A549 (cell line): ENCODE measurements around the gene CDHR2. TPM values are rescaled to one million over a fixed set of nuclear protein-coding genes. Genes with fewer than 3 reads are reported as not detected.

Experiments
- ATAC-seq, 2 experiments: fragments of 200-7000 bp in 1 of 2; fragments of >200 bp in 1 of 2; cut with Nextera tagmentation in 1 of 2; cut with Tn5 transposase in 1 of 2; 3 replicates each; pipeline versions ENCODE4 v1.8.0 to v1.9.1; 2018 to 2020; ENCODE audit warnings: mild to moderate bottlenecking in 1 of 2, moderate library complexity in 1 of 2
- CTCF ChIA-PET: fragments of 300-600 bp; sonication (Branson Sonifier 250); formaldehyde crosslinking; extraction: SDS; loops from one replicate; lab custom pipeline; 2021; ENCODE audit warnings: antibody characterized with exemption, inconsistent platforms; lab: Yijun Ruan, JAX
- POLR2A ChIA-PET: fragments of 350-600 bp; formaldehyde crosslinking; extraction: SDS; loops from one replicate; lab custom pipeline; 2021; ENCODE audit warnings: antibody characterized with exemption, inconsistent platforms; lab: Yijun Ruan, JAX
- DNase-seq, 2 experiments: peaks; one replicate each; pipeline versions ENCODE4 v3.0.0 to v3.0.0-alpha.2; 2011 to 2016; ENCODE audit warnings: low read depth in 1 of 2, low spot score in 1 of 2
- FAIRE-seq: peaks from 2 replicates; lab custom pipeline; 2011; peaks lifted over from hg19 to GRCh38; lab: Jason Lieb, UNC
- H3K27ac ChIP-seq, 2 experiments: fragments of >200 bp; sonication (Bioruptor Twin); formaldehyde crosslinking; 3 replicates each; pipeline ENCODE4 v1.5.1; 2016 to 2017
- H3K4me1 ChIP-seq: fragments of >200 bp; sonication (Bioruptor Twin); formaldehyde crosslinking; 3 replicates; pipeline ENCODE4 v1.6.1; 2016
- H3K4me2 ChIP-seq: fragments of >200 bp; sonication (Bioruptor Twin); formaldehyde crosslinking; 3 replicates; pipeline ENCODE4 v1.6.1; 2016
- H3K4me3 ChIP-seq: fragments of >200 bp; sonication (Bioruptor Twin); formaldehyde crosslinking; 3 replicates; pipeline ENCODE4 v1.5.1; 2016
- H3K9me3 ChIP-seq: fragments of >200 bp; sonication (Bioruptor Twin); formaldehyde crosslinking; 3 replicates; pipeline ENCODE4 v1.6.1; 2016
- BHLHE40 ChIP-seq: IDR thresholded peaks from 2 replicates; pipeline ENCODE4 v1.6.1; 2012; ENCODE audit warnings: low read depth, low read length, inconsistent platforms
- CBX2 ChIP-seq: fragments of 200-600 bp; sonication (generic); IDR thresholded peaks from 2 replicates; pipeline ENCODE4 v1.6.1; 2016; ENCODE audit warnings: low read depth, mild to moderate bottlenecking, borderline replicate concordance
- CBX8 ChIP-seq: fragments of 200-600 bp; sonication (generic); IDR thresholded peaks from 2 replicates; pipeline ENCODE4 v1.6.1; 2016
- CHD4 ChIP-seq: fragments of 200-600 bp; sonication (generic); IDR thresholded peaks from 2 replicates; pipeline ENCODE4 v1.6.1; 2016; ENCODE audit warnings: antibody characterized with exemption, mild to moderate bottlenecking, borderline replicate concordance
- EHF ChIP-seq: fragments of 250-450 bp; sonication (Bioruptor Pico); IDR thresholded peaks from 2 replicates; pipeline ENCODE4 v1.5.0; 2020; ENCODE audit warnings: mild to moderate bottlenecking
- HEYL ChIP-seq: fragments of 250-450 bp; sonication (Bioruptor Pico); IDR thresholded peaks from 2 replicates; pipeline ENCODE4 v1.8.0; 2021; ENCODE audit warnings: mild to moderate bottlenecking, moderate library complexity
- JUNB ChIP-seq: fragments of >200 bp; sonication (Bioruptor Twin); formaldehyde crosslinking; IDR thresholded peaks from 2 replicates; pipeline ENCODE4 v1.6.1; 2016
- KDM5A ChIP-seq: fragments of 200-600 bp; sonication (generic); IDR thresholded peaks from 2 replicates; pipeline ENCODE4 v1.6.1; 2016; ENCODE audit warnings: antibody characterized with exemption, mild to moderate bottlenecking
- MAZ ChIP-seq: fragments of 150-350 bp; IDR thresholded peaks from 2 replicates; pipeline ENCODE4 v1.6.1; 2014; ENCODE audit warnings: antibody characterized with exemption, low read depth, low read length, borderline replicate concordance
- RAD21 ChIP-seq, 2 experiments: fragments of >200 bp in 1 of 2; sonication (Bioruptor Twin) in 1 of 2; formaldehyde crosslinking in 1 of 2; IDR thresholded peaks in 1 of 2; conservative IDR thresholded peaks in 1 of 2; 2 replicates in 1 of 2; 3 replicates in 1 of 2; pipeline ENCODE4 v1.6.1; 2012 to 2018; ENCODE audit warnings: inconsistent platforms in 1 of 2
- RFX5 ChIP-seq: fragments of 450-650 bp; IDR thresholded peaks from 2 replicates; pipeline ENCODE4 v1.7.1; 2014; ENCODE audit warnings: antibody characterized with exemption, mild to moderate bottlenecking, moderate library complexity
- TFCP2L1 ChIP-seq: fragments of 250-450 bp; sonication (Bioruptor Pico); IDR thresholded peaks from 2 replicates; pipeline ENCODE4 v1.5.0; 2021; ENCODE audit warnings: mild to moderate bottlenecking
- ZSCAN20 ChIP-seq: fragments of 250-450 bp; sonication (Bioruptor Pico); IDR thresholded peaks from 2 replicates; pipeline ENCODE4 v1.8.0; 2022; ENCODE audit warnings: mild to moderate bottlenecking, moderate library complexity
- WGBS: methylation state at CpG from one replicate; pipeline ENCODE4 v1.1.6; 2017; ENCODE audit errors: missing lambda C conversion rate; 5-methylcytosine and 5-hydroxymethylcytosine counted together
- polyA plus RNA-seq, 4 experiments: library from polyadenylated mRNA; depleted of rRNA in 3 of 4; stranded (reverse); fragments of >200 nt; fragmentation: RNase III in 1 of 4; extraction: RNeasy Plus Mini Kit Qiagen cat#74134 plus additional on column Dnase treatment in 1 of 4; gene quantifications; 2 replicates in 3 of 4; 3 replicates in 1 of 4; pipeline ENCODE4 v1.2.3, GENCODE V29; 2011 to 2017
- small RNA-seq, 6 experiments: library from RNA; depleted of rRNA; stranded (forward); fragments of <200 nt; gene quantifications; one replicate each; pipeline ENCODE3, GENCODE V24; 2012
- TF ChIP-seq, protein P1 (sequence below): fragments of >200 bp; sonication (Bioruptor Twin); formaldehyde crosslinking; IDR thresholded peaks from 2 replicates; pipeline ENCODE4 v1.6.1; 2016
- TF ChIP-seq, protein P2 (sequence below): fragments of 200-600 bp; sonication (generic); IDR thresholded peaks from 2 replicates; pipeline ENCODE4 v1.6.1; 2016; ENCODE audit warnings: antibody characterized with exemption, mild to moderate bottlenecking, moderate library complexity
- TF ChIP-seq, protein P3 (sequence below): fragments of 250-450 bp; sonication (Bioruptor Pico); IDR thresholded peaks from 2 replicates; pipeline ENCODE4 v1.5.0; 2020; ENCODE audit warnings: low read depth, mild to moderate bottlenecking, moderate library complexity

CDHR2 gene
- polyA plus RNA-seq, 2 of the 4 experiments (the other 2 are of a cell fraction) = 0.09 TPM; not detected in 1

DNA sequence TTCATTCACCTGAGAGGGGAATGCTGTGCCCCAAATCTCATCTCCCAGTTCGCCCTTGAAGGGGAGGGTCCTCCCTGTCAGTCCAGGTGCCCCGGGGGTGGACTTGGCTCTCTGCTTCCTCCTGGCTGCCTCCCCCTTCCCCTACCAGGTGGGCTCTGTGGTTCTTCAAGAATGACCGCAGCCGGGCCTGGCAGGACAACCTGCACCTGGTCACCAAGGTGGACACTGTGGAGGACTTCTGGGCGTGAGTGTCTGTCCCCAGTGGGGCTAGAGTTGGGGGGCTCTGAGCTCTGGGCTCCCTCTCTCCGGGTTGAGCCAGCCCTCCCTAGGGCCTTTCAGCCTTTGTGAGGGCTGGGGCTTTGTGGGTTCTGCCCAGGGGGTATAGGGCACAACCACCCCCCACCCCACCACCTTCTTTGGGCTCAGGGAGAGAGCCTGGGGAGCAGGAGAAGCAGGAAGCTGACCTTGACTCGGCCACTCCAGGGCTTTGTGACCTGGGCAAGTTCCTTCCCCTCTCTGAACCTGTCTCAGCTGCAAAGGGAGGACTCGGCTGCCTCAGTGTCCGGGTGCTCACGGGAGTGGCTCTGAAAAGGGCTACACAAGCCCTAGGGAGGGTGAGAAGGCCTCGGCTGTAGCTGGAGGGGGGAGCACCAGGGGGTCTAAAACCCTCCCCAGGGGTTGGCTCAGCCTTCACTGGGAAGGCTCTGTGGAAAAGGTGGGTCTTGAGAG lies 94.5 kb downstream of the CDHR2 start:
- ChIA-PET CTCF (interaction anchor here (1.6 kb wide), 1 partner anchor 227 kb away, joined by 5 read pairs; the partner anchor contains the start of gene CLTB), POLR2A (no interaction called here)
- no peaks in the 10 kb centered on the region for H3K9me3 ChIP-seq

DNA sequence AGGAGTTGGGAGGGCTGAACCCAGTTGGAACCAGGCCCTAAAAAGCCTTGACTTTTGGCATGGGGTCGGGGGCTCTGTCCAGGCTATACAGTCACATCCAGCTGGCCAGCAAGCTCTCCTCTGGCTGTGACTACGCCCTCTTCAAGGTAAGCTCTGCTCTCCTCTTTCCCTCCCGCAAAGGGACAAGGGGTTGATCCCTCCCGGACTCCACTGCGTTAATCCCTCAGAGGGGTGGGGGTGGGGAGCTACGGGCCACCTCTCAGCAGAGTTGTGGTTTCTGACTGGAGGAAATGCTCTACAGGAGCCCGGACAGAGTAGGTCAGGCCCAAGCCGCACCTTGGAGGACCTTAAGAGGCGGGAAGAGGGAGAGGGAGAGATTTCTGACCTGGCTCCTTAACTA lies 95.2 kb downstream of the CDHR2 start:
- Histone ChIP-seq H3K4me2 (no peak overlapping the region), H3K27ac (no peak overlapping the region), H3K4me3 (no peak overlapping the region), H3K9me3 (no peaks in the 10 kb centered on the region), H3K4me1 (peaks cover 14% of the 10 kb centered on the region)
- ATAC-seq (no peak), DNase-seq (no peak), FAIRE-seq (no peak)
- POLR2A ChIA-PET = no interaction called here
- TF ChIP-seq, protein P1, sequence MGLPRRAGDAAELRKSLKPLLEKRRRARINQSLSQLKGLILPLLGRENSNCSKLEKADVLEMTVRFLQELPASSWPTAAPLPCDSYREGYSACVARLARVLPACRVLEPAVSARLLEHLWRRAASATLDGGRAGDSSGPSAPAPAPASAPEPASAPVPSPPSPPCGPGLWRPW = no peak
- TF ChIP-seq, protein P2, sequence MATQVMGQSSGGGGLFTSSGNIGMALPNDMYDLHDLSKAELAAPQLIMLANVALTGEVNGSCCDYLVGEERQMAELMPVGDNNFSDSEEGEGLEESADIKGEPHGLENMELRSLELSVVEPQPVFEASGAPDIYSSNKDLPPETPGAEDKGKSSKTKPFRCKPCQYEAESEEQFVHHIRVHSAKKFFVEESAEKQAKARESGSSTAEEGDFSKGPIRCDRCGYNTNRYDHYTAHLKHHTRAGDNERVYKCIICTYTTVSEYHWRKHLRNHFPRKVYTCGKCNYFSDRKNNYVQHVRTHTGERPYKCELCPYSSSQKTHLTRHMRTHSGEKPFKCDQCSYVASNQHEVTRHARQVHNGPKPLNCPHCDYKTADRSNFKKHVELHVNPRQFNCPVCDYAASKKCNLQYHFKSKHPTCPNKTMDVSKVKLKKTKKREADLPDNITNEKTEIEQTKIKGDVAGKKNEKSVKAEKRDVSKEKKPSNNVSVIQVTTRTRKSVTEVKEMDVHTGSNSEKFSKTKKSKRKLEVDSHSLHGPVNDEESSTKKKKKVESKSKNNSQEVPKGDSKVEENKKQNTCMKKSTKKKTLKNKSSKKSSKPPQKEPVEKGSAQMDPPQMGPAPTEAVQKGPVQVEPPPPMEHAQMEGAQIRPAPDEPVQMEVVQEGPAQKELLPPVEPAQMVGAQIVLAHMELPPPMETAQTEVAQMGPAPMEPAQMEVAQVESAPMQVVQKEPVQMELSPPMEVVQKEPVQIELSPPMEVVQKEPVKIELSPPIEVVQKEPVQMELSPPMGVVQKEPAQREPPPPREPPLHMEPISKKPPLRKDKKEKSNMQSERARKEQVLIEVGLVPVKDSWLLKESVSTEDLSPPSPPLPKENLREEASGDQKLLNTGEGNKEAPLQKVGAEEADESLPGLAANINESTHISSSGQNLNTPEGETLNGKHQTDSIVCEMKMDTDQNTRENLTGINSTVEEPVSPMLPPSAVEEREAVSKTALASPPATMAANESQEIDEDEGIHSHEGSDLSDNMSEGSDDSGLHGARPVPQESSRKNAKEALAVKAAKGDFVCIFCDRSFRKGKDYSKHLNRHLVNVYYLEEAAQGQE = no peak
- TF ChIP-seq HEYL (no peak), TFCP2L1 (no peak)
- 78% methylated on average over 9 of the region's 9 CpGs for WGBS
- CTCF ChIA-PET = interaction anchor here (0.7 to 2.1 kb wide), 4 partner anchors 17 to 228 kb away, joined by 3 to 8 read pairs (median 4); partner anchors contain the start of gene CLTB

More for the DNA sequence above, 94.5 kb downstream of the CDHR2 start:
- no peak for ATAC-seq
- no peak for DNase-seq
- TF ChIP-seq EHF (CRISPR knock-in tag) = no peak
- TF ChIP-seq BHLHE40 = no peak
- TF ChIP-seq CBX2 = no peak
- no peak for TF ChIP-seq MAZ
- TF ChIP-seq ZSCAN20 = no peak
- TF ChIP-seq RFX5 = no peak
- TF ChIP-seq RAD21 (conservative IDR thresholded peaks at IDR 0.05 in 1 of 2, IDR thresholded peaks at IDR 0.05 in 1 of 2) = no peak
- no peak for TF ChIP-seq CBX8
- H3K4me3 ChIP-seq = no peak overlapping the region
- no peak overlapping the region for H3K4me2 ChIP-seq
- no peak for FAIRE-seq
- peaks cover 13% of the 10 kb centered on the region for H3K4me1 ChIP-seq
- WGBS = 80% methylated on average over 11 of the region's 11 CpGs
- H3K27ac ChIP-seq = no peak overlapping the region

DNA sequence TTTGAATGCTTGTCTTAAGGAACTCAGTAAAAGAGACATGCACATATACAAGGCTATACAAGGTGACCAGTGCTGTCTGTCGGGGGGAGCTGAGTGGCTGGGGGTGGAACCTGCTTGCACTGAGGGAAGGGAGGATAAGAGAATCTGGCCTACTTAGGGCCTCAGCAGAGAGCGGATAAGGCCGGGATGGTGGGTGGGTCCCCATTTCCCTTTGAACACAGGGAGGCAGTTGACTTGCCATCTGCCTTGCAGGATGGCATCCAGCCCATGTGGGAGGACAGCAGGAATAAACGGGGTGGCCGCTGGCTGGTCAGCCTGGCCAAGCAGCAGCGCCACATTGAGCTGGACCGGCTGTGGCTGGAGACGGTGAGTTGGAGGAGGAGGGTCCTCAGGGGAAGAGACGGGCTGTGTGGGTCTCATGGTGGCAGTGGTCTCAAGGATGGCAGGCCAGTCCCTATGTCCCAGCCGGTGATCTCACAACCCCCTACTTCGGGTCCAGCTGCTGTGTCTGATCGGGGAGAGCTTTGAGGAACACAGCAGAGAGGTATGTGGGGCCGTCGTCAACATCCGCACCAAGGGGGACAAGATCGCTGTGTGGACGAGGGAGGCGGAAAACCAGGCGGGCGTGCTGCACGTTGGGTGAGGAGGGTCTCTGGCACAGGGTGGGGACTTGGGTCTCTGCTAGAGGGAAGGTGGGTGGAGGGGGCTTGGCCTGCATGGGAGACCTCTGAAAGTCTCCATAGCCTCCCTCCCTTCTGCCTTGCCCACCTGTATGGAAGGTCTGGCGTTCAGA lies 95.9 kb downstream of the CDHR2 start:
- TF ChIP-seq CHD4 (no peak), BHLHE40 (no peak), JUNB (no peak), KDM5A (no peak)
- TF ChIP-seq, protein P3, sequence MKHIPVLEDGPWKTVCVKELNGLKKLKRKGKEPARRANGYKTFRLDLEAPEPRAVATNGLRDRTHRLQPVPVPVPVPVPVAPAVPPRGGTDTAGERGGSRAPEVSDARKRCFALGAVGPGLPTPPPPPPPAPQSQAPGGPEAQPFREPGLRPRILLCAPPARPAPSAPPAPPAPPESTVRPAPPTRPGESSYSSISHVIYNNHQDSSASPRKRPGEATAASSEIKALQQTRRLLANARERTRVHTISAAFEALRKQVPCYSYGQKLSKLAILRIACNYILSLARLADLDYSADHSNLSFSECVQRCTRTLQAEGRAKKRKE (CRISPR knock-in tag) = no peak
- 84% methylated on average over 22 of the region's 22 CpGs for WGBS
- Histone ChIP-seq H3K27ac (no peak overlapping the region), H3K4me1 (peaks cover 14% of the 10 kb centered on the region), H3K4me2 (no peak overlapping the region), H3K4me3 (no peak overlapping the region), H3K9me3 (no peaks in the 10 kb centered on the region)
- CTCF ChIA-PET = interaction anchor here (0.7 to 2.1 kb wide), 6 partner anchors 12 to 229 kb away, joined by 3 to 12 read pairs (median 4); partner anchors contain the start of gene CLTB
- FAIRE-seq = no peak
- no peak for ATAC-seq
- POLR2A ChIA-PET = no interaction called here
- DNase-seq = no peak

Small RNAs within 50 kb of the gene (small RNA-seq; reads per million reads assigned to genes)
- gene MIR4281 = 0 reads per million in 6 experiments
- gene RF00019 = 0 reads per million in 6 experiments
- gene RN7SL684P = 0 reads per million in 6 experiments

Other genes starting within 250 kb of the CDHR2 start
- gene KIAA1191, start 187.6 kb upstream of the CDHR2 start, polyA plus RNA-seq (2011; rRNA removed) = 89.3 and 103 TPM in 2 replicates
- 71.7 to 83.6 TPM (median 81.2 TPM) in 3 replicates for gene KIAA1191, start 187.6 kb upstream of the CDHR2 start, polyA plus RNA-seq (2017; fragmentation: RNase III; extraction: RNeasy Plus Mini Kit Qiagen cat#74134 plus additional on column Dnase treatment)
- gene ARL10, start 183.9 kb upstream of the CDHR2 start, polyA plus RNA-seq (2011; rRNA removed) = 0.12 and 0.21 TPM in 2 replicates
- 0.15 to 0.51 TPM (median 0.38 TPM) in 3 replicates for gene ARL10, start 183.9 kb upstream of the CDHR2 start, polyA plus RNA-seq (2017; fragmentation: RNase III; extraction: RNeasy Plus Mini Kit Qiagen cat#74134 plus additional on column Dnase treatment)
- gene NOP16, start 160.7 kb upstream of the CDHR2 start, polyA plus RNA-seq (2011; rRNA removed) = 77.5 and 90.7 TPM in 2 replicates
- gene NOP16, start 160.7 kb upstream of the CDHR2 start, polyA plus RNA-seq (2017; fragmentation: RNase III; extraction: RNeasy Plus Mini Kit Qiagen cat#74134 plus additional on column Dnase treatment) = 106 to 139 TPM (median 127 TPM) in 3 replicates
- 102 and 114 TPM in 2 replicates for gene HIGD2A, start 160.6 kb upstream of the CDHR2 start, polyA plus RNA-seq (2011; rRNA removed)
- 194 to 205 TPM (median 197 TPM) in 3 replicates for gene HIGD2A, start 160.6 kb upstream of the CDHR2 start, polyA plus RNA-seq (2017; fragmentation: RNase III; extraction: RNeasy Plus Mini Kit Qiagen cat#74134 plus additional on column Dnase treatment)
- gene CLTB, start 132.8 kb upstream of the CDHR2 start, polyA plus RNA-seq (2011; rRNA removed) = 30.9 and 47.4 TPM in 2 replicates
- gene CLTB, start 132.8 kb upstream of the CDHR2 start, polyA plus RNA-seq (2017; fragmentation: RNase III; extraction: RNeasy Plus Mini Kit Qiagen cat#74134 plus additional on column Dnase treatment) = 42.2 to 49.8 TPM (median 44.1 TPM) in 3 replicates
- 90.3 and 90.6 TPM in 2 replicates for gene FAF2, start 101.0 kb upstream of the CDHR2 start, polyA plus RNA-seq (2011; rRNA removed)
- gene FAF2, start 101.0 kb upstream of the CDHR2 start, polyA plus RNA-seq (2017; fragmentation: RNase III; extraction: RNeasy Plus Mini Kit Qiagen cat#74134 plus additional on column Dnase treatment) = 42.4 to 43.6 TPM (median 42.5 TPM) in 3 replicates
- gene RNF44, start 11.9 kb upstream of the CDHR2 start, polyA plus RNA-seq (2011; rRNA removed) = 9.2 and 9.9 TPM in 2 replicates
- gene RNF44, start 11.9 kb upstream of the CDHR2 start, polyA plus RNA-seq (2017; fragmentation: RNase III; extraction: RNeasy Plus Mini Kit Qiagen cat#74134 plus additional on column Dnase treatment) = 30.4 to 35.8 TPM (median 32.7 TPM) in 3 replicates
- 3.1 and 4.2 TPM in 2 replicates for gene GPRIN1, start 60.8 kb downstream of the CDHR2 start, polyA plus RNA-seq (2011; rRNA removed)
- gene GPRIN1, start 60.8 kb downstream of the CDHR2 start, polyA plus RNA-seq (2017; fragmentation: RNase III; extraction: RNeasy Plus Mini Kit Qiagen cat#74134 plus additional on column Dnase treatment) = 6.1 to 6.7 TPM (median 6.4 TPM) in 3 replicates
- gene SNCB, start 81.2 kb downstream of the CDHR2 start, polyA plus RNA-seq (2011; rRNA removed) = 0.26 and 0.37 TPM in 2 replicates
- gene SNCB, start 81.2 kb downstream of the CDHR2 start, polyA plus RNA-seq (2017; fragmentation: RNase III; extraction: RNeasy Plus Mini Kit Qiagen cat#74134 plus additional on column Dnase treatment) = 0.65 to 1.2 TPM (median 0.74 TPM) in 3 replicates
- gene EIF4E1B, start 81.3 kb downstream of the CDHR2 start, polyA plus RNA-seq (2011; rRNA removed) = not detected in 2 replicates
- gene EIF4E1B, start 81.3 kb downstream of the CDHR2 start, polyA plus RNA-seq (2017; fragmentation: RNase III; extraction: RNeasy Plus Mini Kit Qiagen cat#74134 plus additional on column Dnase treatment) = not detected in 3 replicates
- gene TSPAN17, start 98.1 kb downstream of the CDHR2 start, polyA plus RNA-seq (2011; rRNA removed) = 33.7 and 35.6 TPM in 2 replicates
- 45.7 to 49.4 TPM (median 47.4 TPM) in 3 replicates for gene TSPAN17, start 98.1 kb downstream of the CDHR2 start, polyA plus RNA-seq (2017; fragmentation: RNase III; extraction: RNeasy Plus Mini Kit Qiagen cat#74134 plus additional on column Dnase treatment)